Tracheal epithelial cell (primary cell): ENCODE results near the gene SERPINA4. TPM values are rescaled to one million over a fixed set of nuclear protein-coding genes. Genes with fewer than 3 reads are reported as not detected.

Experiments
- total RNA-seq: library from RNA; depleted of rRNA; stranded (reverse); fragments of >200 nt; gene quantifications from 2 replicates; pipeline ENCODE4 v1.2.1, GENCODE V29; 2014

The SERPINA4 gene
- 0.24 TPM in 1 of 2 replicates, not detected in the other for total RNA-seq

DNA sequence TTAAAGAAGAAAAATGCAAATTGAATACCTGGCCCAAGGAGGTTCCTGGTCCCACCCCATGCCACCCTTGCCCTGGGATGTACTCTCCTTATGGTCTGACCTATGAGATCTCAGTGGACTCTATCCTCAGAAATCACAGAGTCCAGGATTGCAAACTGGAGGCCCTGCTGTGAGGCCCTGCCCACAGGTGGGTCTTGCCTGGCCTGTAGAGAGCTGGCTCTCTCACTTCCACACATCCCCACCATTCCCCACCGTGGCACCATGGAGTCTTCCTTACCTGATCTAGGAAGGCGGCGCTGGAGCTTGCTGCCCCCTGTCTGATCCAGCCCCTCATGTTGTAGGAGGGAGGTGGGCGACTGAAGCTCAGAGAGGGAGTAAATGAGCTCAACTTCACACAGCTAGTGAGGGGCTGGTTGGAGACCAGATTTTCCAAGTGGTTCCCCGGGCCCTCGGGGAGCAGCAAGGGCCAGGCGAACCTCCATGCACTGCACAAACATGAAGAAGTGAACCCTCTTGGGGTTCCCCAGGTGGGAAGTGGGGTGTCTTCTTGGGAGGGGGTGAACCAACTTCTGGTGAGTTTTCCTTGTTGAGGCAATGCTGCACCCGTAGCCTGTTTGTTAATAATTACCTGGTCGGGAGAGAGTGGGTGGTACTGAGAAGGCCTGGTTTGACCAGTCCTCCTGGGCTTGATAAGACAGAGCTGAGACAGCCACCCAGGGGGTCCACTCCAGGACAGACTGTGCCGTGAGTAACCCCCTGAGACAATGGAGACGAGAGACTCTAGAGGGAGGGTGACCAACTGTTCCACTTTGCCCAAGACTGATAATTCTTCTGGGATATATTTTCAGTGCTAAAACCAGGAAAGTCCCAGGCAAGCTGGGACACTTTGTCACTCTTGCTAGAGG lies at the start of gene SERPINA4:
Gene SERPINA4 (plus strand): TSS at position 692 of the 905 bp plus-strand sequence. CDS start 2,041 bp downstream, outside the sequence.

DNA sequence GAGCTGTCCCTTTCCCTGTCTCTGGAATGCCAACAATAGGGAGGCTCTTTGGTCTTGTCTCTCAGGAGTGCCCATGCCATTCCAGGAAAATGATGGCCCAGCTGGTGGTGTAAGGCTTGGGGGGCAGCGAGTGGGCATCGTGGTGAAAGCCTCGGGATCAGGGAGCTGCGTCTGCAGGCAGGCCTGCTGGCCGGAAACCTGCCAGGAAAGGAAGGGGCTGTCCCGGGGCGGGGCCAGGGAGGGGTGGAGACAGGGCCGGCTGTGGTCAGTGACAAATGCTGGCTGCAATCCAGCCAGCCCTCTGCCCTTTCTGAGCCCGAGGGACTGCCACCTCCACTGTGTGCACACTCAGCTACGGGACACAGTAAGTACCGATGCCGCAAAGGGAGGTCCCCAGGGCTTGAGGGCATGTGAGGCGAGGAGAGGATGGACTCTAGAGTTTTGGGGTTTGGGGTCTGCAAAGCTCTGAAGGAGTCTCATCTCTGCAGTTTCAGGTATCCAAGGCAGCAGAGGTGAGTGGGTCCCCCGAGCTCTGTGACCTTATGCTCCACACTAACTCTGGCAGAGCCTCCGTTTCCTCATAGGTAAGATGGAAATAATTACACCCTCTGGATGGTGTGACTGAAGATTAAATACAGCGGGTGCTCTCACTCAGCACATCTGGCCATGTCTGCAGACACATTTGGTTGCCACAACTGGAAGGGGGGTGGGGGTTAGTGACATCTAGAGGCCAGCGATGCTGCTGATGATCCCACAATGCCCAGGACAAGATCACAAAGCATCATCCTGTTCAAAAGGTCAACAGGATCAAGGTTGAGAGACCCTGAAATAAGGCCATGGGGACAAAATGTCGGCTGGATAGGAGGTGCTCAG lies 20.1 kb downstream of the SERPINA4 start, which contains the start of gene SERPINA5:
Gene SERPINA5 (plus strand): TSS at position 300 of the 873 bp plus-strand sequence. CDS start 5,937 bp downstream, outside the sequence.

GRCh38 chr14:94612174-94612573 lies 50.9 kb downstream of the SERPINA4 start, which contains the start of gene SERPINA3:
Gene SERPINA3 (plus strand): TSS chr14:94612391. CDS start chr14:94614442, 2,051 bp downstream.

Other genes with a start within 250 kb of the SERPINA4 start
- gene SERPINA6, start 238.1 kb upstream of the SERPINA4 start, total RNA-seq: 0.48 TPM in 1 of 2 replicates, not detected in the other
- not detected in 2 replicates for gene SERPINA2, start 194.7 kb upstream of the SERPINA4 start, total RNA-seq
- 1.1 and 10.6 TPM in 2 replicates for gene SERPINA1, start 172.8 kb upstream of the SERPINA4 start, total RNA-seq
- gene SERPINA11, start 108.6 kb upstream of the SERPINA4 start, total RNA-seq: not detected in 2 replicates
- not detected in 2 replicates for gene SERPINA9, start 85.2 kb upstream of the SERPINA4 start, total RNA-seq
- gene SERPINA12, start 52.0 kb upstream of the SERPINA4 start, total RNA-seq: not detected in 2 replicates
- not detected in 2 replicates for gene SERPINA5, start 20.0 kb downstream of the SERPINA4 start, total RNA-seq
- 9.4 and 11.1 TPM in 2 replicates for gene SERPINA3, start 50.9 kb downstream of the SERPINA4 start, total RNA-seq
- gene GSC, start 208.7 kb downstream of the SERPINA4 start, total RNA-seq: not detected in 2 replicates